ENCODE results near the gene CPNE4.

DNA sequence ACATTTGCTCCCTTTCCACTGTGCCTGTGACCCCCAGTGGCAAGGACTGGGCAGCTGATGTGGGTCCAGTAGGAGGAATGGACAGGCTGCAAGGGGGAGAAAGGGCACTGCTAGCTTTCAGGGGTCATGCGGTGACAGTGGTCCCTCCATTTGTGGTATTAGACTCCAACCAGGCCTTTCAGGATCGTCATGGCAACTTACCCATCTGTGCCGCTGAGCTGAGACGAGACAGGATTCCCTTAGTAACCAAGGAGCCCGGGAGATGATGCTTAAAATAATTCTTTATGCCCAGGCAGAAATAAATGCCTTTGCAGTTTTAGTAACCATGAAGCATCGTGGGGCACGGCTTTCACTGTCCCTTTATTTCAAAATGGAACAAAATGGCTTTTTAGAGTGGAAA is 516.1 kb downstream of the CPNE4 start:
- TF ChIP-seq POLR2A (IDR thresholded peaks at IDR 0.05; ENCODE audit: low read length) = no peak
- TF ChIP-seq GATA1 (IDR thresholded peaks at IDR 0.05; ENCODE audit: low read depth, low read length) = no peak

Measured in erythroblast (primary cell).